Mucosa of descending colon (tissue), 3 donors: ENCODE results near the gene ZNF611. TPM values are rescaled to one million over a fixed set of nuclear protein-coding genes. Genes with fewer than 3 reads are reported as not detected.
"Not testable (repeated sequence)": the region's sequence is repeated elsewhere in the genome, so short reads cannot be mapped to it uniquely, and the experiment has no call there.

Experiments used
- ATAC-seq: fragments of 200-7000 bp; cut with Tn5 transposase; one replicate; pipeline ENCODE4 v1.9.1; 2020; ENCODE audit warnings: mild to moderate bottlenecking, moderate library complexity
- DNase-seq, 3 donors: peaks; one replicate each; pipeline ENCODE4 v3.0.0-alpha.2; 2020
- H3K36me3 ChIP-seq: fragments of 200-600 bp; one replicate; pipeline ENCODE4 v1.8.0; 2021; ENCODE audit warnings: low read depth, mild to moderate bottlenecking
- H3K4me1 ChIP-seq: fragments of 200-600 bp; one replicate; pipeline ENCODE4 v1.8.0; 2021; ENCODE audit warnings: low read depth, mild to moderate bottlenecking
- H3K4me3 ChIP-seq: fragments of 200-600 bp; one replicate; pipeline ENCODE4 v1.8.0; 2021; ENCODE audit warnings: mild to moderate bottlenecking
- H3K9me3 ChIP-seq: fragments of 200-600 bp; one replicate; pipeline ENCODE4 v1.8.0; 2021; ENCODE audit warnings: mild to moderate bottlenecking
- intact Hi-C, 2 donors: fragments of 100-400 bp; cut with DNase I in 1 of 2; cut with micrococcal nuclease in 1 of 2; formaldehyde crosslinking; loops; one replicate each; pipeline versions ENCODE4 v1.11.0 to v1.11.1; 2022; cut with DNase I, micrococcal nuclease
- total RNA-seq, 3 donors: library from RNA; stranded (reverse); fragmentation: NEBNext Ultra II Directional in 2 of 3; extraction: Animal tissue kit (Norgen Biotek cat#: 25700) in 2 of 3; gene quantifications; one replicate each; pipeline versions ENCODE4 v1.2.1 to v1.2.4, GENCODE V29; 2021 to 2023
- TF ChIP-seq, protein P1 (sequence below): fragments of 200-600 bp; IDR thresholded peaks from one replicate; pipeline ENCODE4 v1.8.0; 2022; ENCODE audit warnings: antibody characterized with exemption, mild to moderate bottlenecking
- donor health status: DM: no; HTN: no; CAD: no; lungs with moderate emphysema.
- donor health status: DM: no; HTN: no; CAD: no.
- donor health status: DM: no; HTN: yes; CAD: no.

The ZNF611 gene
- total RNA-seq, 3 donors from 2014 or later, result 14.1 to 20.7 (median 16.0) TPM

GRCh38 chr19:52691215-52691610 is 43.6 kb downstream of the ZNF611 start:
- TF ChIP-seq, protein P1, sequence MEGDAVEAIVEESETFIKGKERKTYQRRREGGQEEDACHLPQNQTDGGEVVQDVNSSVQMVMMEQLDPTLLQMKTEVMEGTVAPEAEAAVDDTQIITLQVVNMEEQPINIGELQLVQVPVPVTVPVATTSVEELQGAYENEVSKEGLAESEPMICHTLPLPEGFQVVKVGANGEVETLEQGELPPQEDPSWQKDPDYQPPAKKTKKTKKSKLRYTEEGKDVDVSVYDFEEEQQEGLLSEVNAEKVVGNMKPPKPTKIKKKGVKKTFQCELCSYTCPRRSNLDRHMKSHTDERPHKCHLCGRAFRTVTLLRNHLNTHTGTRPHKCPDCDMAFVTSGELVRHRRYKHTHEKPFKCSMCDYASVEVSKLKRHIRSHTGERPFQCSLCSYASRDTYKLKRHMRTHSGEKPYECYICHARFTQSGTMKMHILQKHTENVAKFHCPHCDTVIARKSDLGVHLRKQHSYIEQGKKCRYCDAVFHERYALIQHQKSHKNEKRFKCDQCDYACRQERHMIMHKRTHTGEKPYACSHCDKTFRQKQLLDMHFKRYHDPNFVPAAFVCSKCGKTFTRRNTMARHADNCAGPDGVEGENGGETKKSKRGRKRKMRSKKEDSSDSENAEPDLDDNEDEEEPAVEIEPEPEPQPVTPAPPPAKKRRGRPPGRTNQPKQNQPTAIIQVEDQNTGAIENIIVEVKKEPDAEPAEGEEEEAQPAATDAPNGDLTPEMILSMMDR, result no peak
- ATAC-seq, result no peak
- no peak for DNase-seq
- Histone ChIP-seq H3K9me3 (peaks cover 2% of the 10 kb centered on the region), H3K4me3 (no peak overlapping the region), H3K4me1 (peaks cover 4% of the 10 kb centered on the region), H3K36me3 (no peaks in the 10 kb centered on the region)
- intact Hi-C loops, result no loop called here

GRCh38 chr19:52690369-52691214 is 44.3 kb downstream of the ZNF611 start:
- intact Hi-C loops, result no loop called here
- peak; percentile 100 for ATAC-seq
- Histone ChIP-seq H3K36me3 (no peaks in the 10 kb centered on the region), H3K4me3 (peak overlapping the region; percentile 2), H3K9me3 (peaks cover 2% of the 10 kb centered on the region), H3K4me1 (peaks cover 4% of the 10 kb centered on the region)
- TF ChIP-seq, protein P1, result peak; percentile 25
- peak; percentile 96 for DNase-seq

DNA sequence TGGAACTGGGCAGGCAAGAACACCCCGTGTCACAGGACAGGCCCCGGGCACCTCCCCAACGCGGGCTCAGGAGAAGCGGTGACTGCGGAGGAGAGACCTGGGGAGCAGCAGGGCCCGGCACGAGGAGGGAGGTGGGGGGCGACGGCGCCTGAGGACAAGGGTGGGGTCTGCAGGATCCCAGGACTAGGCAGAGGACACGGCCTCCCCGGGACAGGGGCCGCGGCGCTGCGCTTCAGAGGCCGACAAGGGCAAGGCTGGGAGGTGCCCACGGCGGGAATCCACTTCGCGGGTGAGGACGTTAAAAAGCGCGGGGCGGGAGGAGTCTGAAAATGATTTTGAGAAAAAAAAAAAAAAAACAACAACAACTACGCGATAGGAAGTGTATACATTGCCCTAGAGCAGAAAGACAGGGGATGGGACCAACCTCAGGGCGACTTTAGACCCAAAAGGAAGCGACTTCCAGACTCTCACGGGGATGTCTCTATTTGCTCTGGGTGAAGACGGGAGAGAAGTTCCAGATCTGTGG is 44.9 kb downstream of the ZNF611 start:
- H3K36me3 ChIP-seq, result no peaks in the 10 kb centered on the region
- peaks cover 2% of the 10 kb centered on the region for H3K9me3 ChIP-seq
- peaks cover 4% of the 10 kb centered on the region for H3K4me1 ChIP-seq
- TF ChIP-seq, protein P1, result no peak
- intact Hi-C loops, result no loop called here
- peak; percentile 58 for ATAC-seq
- peak overlapping the region; percentile 2 for H3K4me3 ChIP-seq
- DNase-seq, result peak; percentile 38 to 65 (median 61)

DNA sequence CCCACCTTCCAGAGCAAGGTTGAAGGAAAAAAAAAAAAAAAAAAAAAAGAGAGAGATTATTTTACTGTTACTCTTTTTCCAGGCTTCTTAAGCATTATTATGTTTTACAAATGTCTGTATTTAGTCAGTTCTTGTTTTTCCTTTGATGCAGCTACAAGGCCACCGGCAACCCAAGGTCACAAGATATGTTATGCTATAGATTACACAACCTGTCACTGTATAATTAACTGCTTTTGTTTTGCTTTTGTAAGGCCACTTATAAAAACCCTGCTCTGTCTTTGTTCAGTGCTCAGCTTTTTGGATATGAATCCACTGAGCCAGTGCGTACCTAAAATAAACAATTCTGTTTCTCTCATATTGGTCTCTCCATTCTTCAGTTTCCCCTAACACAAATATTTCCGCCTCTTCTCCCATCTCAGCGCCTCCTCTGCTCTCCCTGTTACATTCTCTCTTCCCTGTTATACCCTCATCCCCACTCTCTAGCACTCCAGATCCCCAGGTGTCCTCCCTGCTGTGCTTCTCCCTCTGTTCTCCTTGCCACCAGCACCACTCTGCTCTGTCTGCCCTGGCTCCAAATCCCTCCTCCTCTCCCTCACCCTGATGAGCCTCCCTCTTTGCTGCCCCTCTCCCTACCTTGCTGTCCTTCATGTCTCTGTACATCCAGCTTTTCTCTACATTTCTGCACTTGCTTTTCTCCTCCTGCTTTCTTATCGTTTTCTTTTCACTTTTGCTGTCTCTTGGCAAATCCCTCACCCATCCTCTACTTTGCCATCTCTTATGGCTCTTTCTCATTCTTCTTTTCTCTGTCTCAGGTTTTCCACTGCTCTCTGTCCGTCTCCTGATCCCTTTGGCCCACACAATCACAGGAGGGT is 45.7 kb downstream of the ZNF611 start:
- not testable (repeated sequence) for ATAC-seq

GRCh38 chr19:52688335-52688734 is 46.5 kb downstream of the ZNF611 start:
- Histone ChIP-seq H3K4me3 (no peak overlapping the region), H3K36me3 (no peaks in the 10 kb centered on the region), H3K9me3 (no peaks in the 10 kb centered on the region), H3K4me1 (peaks cover 4% of the 10 kb centered on the region)
- DNase-seq (no peak), ATAC-seq (no peak)
- TF ChIP-seq, protein P1, result no peak
- intact Hi-C loops, result no loop called here

More for the DNA sequence above, 45.7 kb downstream of the ZNF611 start:
- intact Hi-C loops, H3K4me1 ChIP-seq, H3K36me3 ChIP-seq, H3K9me3 ChIP-seq, H3K4me3 ChIP-seq, DNase-seq: not testable (repeated sequence)
